ENCODE measurements around the gene AMACR. TPM values are rescaled to one million over a fixed set of nuclear protein-coding genes. Genes with fewer than 3 reads are reported as not detected.

Gene AMACR
- polyA plus RNA-seq, 1 donor: 105 TPM

DNA sequence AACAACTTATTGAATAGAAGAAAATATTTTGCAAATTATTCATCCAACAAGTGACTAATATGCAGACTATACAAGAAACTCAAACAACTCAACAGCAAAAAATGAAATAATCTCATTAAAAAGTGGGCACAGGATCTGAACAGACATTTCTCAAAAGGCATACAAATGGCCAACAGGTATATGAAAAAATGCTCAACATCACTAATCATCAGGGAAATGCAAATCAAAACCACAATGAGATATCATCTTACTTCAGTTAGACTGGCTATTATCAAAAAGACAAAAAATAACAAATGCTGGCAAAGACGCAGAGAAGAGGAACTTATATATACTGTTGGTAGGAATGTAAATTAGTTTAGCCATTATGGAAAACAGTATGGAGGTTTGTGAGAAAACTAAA is 1.8 kb upstream of the AMACR start:
- no peak for DNase-seq

DNA sequence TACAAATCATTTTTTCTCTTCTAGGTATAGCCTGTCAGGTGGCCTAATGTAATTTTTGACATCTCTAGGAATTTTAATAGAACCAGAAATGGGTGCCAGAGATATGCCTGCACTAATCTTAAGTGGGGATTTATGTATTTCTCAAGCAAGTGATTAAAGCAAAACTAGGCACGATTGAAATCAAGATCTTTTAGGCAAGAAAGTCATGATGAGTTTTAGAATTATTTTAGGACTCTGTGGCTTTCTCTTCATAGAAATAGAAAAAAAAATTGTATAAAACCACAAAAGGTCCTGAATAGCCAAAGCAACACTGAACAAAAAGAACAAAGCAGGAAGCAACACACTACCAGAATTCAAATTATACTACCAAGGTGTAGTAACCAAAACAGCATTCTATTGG is 952 bp upstream of the AMACR start:
- no peak for DNase-seq

GRCh38 chr5:34007201-34007620 is 639 bp downstream of the AMACR start:
- peak; percentile 27 for DNase-seq

GRCh38 chr5:34005681-34006080 is 2.2 kb downstream of the AMACR start:
- no peak for DNase-seq

GRCh38 chr5:34005211-34005610 is 2.6 kb downstream of the AMACR start:
- DNase-seq: no peak

DNA sequence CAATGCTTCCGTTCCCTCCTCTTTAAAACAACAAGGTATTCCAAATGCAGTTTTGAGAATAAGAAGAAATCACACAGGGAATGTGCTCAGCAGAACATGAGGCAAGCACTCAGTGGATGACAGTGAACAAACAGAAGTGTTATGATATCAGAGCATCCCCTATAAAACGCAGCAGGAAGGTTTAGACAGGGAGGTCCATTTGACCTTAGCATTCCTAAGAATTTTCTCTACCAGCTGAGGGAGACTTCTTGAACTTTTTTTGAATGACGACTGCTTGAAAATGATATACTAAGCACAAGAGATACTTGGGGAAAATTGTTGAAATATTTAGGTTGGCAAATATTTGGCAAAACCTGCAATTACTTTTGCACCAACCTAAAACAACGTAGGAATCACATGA is 3.9 kb downstream of the AMACR start:
- no peak for DNase-seq

DNA sequence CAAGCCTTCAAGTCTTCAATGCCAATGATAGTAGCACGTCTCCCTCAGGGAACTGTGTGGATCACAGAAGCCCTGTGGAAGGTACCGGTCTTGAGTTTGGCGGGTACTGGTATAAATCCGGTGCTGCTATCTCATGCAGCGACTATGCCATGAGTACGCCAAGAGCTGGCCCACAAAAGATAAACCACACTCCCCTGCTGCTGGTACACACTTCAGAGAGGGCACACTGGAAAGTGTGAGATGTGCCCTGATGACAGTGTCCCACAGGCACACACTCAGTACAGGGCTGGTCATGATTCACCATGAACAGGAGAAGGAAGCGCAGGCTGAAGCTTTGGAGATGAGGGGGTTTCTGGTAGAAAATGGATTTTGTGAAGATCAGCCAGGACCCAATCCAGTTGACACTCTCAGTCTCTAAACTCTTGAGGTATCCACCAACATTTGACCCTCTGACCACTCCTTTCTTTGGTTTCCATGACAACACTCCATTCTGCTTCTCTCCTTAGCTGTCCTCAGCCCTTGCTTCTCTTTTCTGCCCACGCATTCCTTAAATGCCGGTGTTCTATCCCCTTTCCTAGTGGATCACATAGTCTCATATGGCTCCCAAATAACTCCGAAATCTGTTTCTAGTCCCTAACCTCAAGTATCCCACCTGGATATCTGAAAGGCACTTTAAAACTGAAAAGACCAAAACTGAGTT is 5.1 kb downstream of the AMACR start:
- no peak for DNase-seq

GRCh38 chr5:34001241-34001841 is 6.5 kb downstream of the AMACR start:
- peak; percentile 51 for DNase-seq

DNA sequence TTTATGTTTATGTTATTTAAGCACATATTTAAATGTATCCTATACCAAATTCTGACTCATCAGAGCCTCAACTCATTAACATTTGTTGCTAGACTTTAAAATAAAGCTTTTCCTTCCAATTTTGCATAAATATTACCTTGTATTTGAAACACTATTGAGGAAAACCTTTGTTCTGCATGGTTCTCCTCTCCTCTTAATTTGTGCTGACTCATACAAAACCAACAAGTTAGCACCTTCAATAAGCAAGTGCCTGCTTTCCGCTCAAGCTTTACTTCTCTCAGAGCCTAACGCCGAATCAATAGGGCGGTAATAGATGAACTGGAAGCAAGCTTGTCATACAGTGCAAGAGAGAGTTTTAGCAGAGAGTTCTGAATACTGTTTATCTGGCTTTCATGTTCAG is 7.9 kb downstream of the AMACR start:
- DNase-seq: no peak

DNA sequence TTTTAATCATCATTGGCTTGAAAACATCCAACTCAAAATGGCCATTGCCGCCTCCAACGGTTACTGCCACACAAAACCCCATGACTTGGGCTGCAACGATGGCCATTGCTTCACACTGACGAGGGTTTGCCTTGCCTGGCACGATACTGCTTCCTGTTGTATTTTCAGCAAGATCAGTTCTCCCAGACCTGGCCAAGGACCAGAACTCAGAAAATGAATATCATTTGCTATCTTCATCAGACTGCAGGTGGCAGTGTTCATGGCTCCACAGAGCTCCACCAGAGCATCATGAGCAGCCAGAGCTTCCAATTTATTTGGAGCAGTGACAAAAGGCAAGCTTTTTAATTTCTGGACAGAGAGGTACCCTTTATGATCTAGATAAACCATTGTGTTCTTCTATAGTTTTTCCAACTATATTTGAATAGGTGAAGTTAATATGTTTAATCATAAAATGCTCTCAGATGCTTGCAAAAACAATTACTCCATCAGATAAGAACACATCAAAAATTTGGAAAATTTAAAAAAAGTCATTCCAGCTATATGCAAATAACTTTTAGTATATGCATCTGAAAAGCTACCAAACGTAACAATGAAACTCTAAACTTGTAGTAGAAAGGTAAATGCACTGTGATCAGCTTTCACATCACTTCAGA is 10.4 kb downstream of the AMACR start:
- peak; percentile 53 for DNase-seq

DNA sequence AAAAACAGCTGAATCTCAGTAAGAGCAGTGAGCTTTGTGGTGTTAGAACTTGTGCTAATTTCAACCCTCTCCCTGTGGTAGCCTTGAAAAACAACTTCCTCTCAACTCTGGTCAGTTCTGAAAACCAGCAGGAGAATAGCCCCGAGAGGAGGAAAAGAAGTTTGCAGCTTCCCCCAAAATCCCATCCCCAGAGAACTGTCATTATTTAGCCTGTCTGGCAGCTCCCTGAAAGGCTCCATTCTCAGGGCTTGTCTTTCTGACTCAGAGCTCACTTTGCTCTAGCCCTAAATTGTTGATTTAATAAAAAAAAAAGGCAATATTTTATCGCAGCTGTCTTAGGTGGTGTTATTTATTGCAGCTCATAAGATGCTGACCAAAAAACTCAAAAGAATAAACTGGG is 12.0 kb downstream of the AMACR start:
- no peak for DNase-seq

GRCh38 chr5:33994845-33995244 is 13.0 kb downstream of the AMACR start:
- DNase-seq: no peak

DNA sequence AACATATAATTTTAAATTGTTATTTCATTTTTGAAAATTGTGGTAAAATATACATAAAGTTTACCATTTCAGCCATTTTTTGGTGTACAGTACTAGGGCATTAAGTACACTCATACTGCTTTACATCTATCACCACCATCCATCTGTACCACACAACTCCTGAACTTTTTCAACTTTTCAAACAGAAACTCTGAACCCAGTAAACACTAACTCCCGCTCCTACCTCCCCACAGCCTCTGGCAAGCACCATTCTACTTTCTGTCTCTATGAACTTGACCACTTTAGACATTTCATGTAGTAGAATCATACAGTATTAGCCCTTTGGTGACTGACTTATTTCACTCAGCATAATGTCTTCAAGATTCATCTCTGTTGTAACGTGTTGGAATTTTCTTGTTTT is 15.0 kb downstream of the AMACR start:
- no peak for DNase-seq

DNA sequence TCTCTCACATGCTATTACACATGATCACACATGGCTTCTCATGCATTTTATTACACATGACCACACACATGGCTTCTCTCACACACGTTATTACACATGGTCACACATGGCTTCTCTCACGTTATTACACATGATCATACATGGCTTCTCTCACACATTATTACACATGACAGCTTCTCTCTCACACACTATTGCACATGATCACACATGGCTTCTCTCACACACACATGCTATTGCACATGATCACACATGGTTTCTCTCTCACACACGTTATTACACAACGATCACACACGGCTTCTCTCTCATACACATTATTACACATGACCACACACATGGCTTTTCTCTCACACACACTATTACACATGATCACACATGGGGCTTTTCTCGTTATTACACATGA is 22.4 kb downstream of the AMACR start:
- DNase-seq: no peak

GRCh38 chr5:33984671-33985124 is 23.2 kb downstream of the AMACR start, which contains the start of gene SLC45A2:
Gene SLC45A2 (minus strand): TSS chr5:33984693. CDS start chr5:33984583, 110 bp downstream.
- DNase-seq: no peak

- no peak for DNase-seq
Observed at GRCh38 chr5:33984178-33984577, 23.7 kb downstream of the AMACR start.

DNA sequence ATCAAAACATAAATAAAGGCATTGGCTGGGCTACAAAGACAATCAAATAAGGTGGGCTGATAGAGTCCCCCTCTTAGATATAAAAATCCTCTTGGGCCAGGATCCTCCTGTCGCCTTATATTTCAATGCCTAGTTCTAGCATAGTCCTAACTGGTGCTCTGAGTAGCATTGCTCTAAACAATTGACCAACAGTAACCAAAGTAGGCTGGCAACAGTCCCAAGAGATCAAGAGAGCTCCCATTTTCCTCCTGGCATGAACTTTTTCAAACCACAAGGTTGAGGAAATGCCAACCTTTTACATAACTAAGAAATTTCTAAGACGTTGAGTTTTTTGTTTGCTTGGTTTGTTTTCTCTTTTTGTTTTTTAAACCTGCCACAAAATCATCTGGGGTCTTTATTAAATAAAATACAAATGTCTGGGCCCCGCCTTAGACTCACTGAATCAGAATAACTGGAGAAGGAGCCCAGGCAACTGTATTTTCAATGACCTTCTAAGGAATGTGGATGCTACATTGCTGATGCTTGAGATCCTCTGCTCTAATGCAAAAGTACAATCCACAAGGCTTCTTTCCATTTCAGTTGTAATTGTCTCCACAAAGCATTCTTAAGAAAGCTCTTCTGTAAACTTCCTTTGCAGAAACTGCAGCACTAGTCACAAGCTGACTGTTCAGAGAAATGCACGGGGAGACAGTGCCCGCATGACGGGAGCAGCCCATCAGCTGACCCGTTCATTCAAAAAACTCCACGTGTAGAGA is 26.3 kb downstream of the AMACR start:
- no peak for DNase-seq

GRCh38 chr5:33980030-33980429 is 27.8 kb downstream of the AMACR start:
- no peak for DNase-seq

GRCh38 chr5:33978306-33978705 is 29.5 kb downstream of the AMACR start:
- DNase-seq: no peak

DNA sequence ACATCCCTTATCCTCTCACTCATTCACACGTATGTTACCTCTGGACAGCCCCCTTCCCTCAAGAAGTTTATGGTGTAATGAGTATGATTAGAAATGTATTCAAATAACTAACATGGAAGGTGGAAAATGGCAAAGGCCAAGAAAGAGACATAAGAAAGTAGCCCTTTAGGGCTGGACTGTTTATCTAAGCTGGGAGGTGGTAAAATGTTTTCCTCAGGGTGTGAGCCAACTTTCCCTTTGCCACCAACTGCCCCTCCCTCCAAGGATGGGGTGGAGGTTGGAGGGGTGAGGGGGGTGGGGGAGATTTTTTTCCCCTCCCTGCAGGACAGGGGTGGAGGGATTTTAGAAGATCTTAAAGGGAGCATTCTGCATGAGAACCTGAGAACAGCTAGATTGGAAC is 31.5 kb downstream of the AMACR start:
- no peak for DNase-seq

GRCh38 chr5:33975852-33976251 is 32.0 kb downstream of the AMACR start:
- DNase-seq: peak; percentile 6

- no peak for DNase-seq
Observed at GRCh38 chr5:33973271-33973670, 34.6 kb downstream of the AMACR start.

All from left kidney (tissue), 2 donors.